Muscle of leg (tissue), 11 donors: ENCODE measurements around the gene FCGR3B. TPM values are rescaled to one million over a fixed set of nuclear protein-coding genes. Genes with fewer than 3 reads are reported as not detected.
"Not testable (repeated sequence)": the region's sequence is repeated elsewhere in the genome, so short reads cannot be mapped to it uniquely, and the experiment has no call there.

Source experiments
- DNase-seq: peaks from one replicate; pipeline ENCODE4 v3.0.0; 2013
- H3K27ac ChIP-seq: one replicate; pipeline ENCODE4 v1.5.1; 2013; ENCODE audit warnings: mild to moderate bottlenecking, low read length, control low read depth
- H3K27me3 ChIP-seq: one replicate; pipeline ENCODE4 v1.6.1; 2013; ENCODE audit warnings: low read length; ENCODE audit not compliant: control insufficient read depth, insufficient read depth
- H3K36me3 ChIP-seq: one replicate; pipeline ENCODE4 v1.6.1; 2013; ENCODE audit warnings: low read length; ENCODE audit not compliant: control insufficient read depth, insufficient read depth
- H3K4me1 ChIP-seq: one replicate; pipeline ENCODE4 v1.6.1; 2013; ENCODE audit warnings: low read length; ENCODE audit not compliant: control insufficient read depth, insufficient read depth
- H3K4me3 ChIP-seq: one replicate; pipeline ENCODE4 v1.5.1; 2013; ENCODE audit warnings: low read length, control low read depth
- H3K9me3 ChIP-seq: replicated peaks from 2 replicates; pipeline ENCODE4 v1.6.1; 2013; ENCODE audit warnings: low read depth, low read length; ENCODE audit not compliant: control insufficient read depth
- WGBS: methylation state at CpG from one replicate; pipeline ENCODE4 v1.1.5; 2013; ENCODE audit warnings: missing lambda C conversion rate; ENCODE audit not compliant: insufficient coverage; 5-methylcytosine and 5-hydroxymethylcytosine counted together
- polyA plus RNA-seq, 8 donors: library from polyadenylated mRNA; unstranded; fragments of 120-200 nt; gene quantifications; one replicate each; pipeline versions ENCODE4 v1.2.1 to v1.2.3, GENCODE V29; 2013; ENCODE audit warnings: inconsistent platforms in 1 of 8, low replicate concordance in 1 of 8; ENCODE audit not compliant: insufficient read length in 8 of 8, insufficient read depth in 1 of 8
- total RNA-seq: library from RNA; stranded (reverse); fragments of 120-200 nt; gene quantifications from one replicate; pipeline ENCODE4 v1.2.4, GENCODE V29; 2013

Gene FCGR3B
- total and polyA plus RNA-seq, 9 donors: 0.13 to 1.8 (median 0.43) TPM

DNA sequence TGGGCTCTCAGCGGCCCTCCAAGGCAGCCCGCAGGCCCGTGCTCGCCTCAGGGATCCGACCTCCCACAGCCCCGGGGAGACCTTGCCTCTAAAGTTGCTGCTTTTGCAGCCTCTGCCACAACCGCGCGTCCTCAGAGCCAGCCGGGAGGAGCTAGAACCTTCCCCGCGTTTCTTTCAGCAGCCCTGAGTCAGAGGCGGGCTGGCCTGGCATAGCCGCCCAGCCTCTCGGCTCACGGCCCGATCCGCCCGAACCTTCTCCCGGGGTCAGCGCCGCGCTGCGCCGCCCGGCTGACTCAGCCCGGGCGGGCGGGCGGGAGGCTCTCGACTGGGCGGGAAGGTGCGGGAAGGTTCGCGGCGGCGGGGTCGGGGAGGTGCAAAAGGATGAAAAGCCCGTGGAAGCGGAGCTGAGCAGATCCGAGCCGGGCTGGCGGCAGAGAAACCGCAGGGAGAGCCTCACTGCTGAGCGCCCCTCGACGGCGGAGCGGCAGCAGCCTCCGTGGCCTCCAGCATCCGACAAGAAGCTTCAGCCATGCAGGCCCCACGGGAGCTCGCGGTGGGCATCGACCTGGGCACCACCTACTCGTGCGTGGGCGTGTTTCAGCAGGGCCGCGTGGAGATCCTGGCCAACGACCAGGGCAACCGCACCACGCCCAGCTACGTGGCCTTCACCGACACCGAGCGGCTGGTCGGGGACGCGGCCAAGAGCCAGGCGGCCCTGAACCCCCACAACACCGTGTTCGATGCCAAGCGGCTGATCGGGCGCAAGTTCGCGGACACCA is 25.0 kb downstream of the FCGR3B start:
- 24% methylated on average over 24 of the region's 78 CpGs for WGBS

DNA sequence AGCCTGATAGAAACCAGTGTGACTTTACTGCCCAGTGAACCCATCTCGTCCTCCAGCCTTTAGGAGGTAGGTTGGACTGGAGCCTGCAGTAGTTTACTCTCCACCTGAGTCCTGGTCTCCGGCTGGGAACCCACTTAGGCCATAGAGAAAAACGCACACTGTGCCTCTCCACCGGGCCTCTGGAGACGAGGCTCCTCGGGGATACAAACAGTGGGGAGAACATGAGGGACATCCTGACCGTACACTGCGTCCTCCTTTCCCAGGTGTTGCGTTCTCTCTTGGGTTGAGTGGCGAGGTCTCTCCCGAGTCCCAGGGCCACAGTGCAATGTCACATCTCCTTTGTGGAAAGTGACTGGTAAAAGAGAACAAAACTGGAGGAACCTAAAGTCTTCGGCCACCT is 26.0 kb downstream of the FCGR3B start:
- DNase-seq, H3K36me3 ChIP-seq, H3K9me3 ChIP-seq, H3K4me1 ChIP-seq, H3K4me3 ChIP-seq, H3K27ac ChIP-seq: not testable (repeated sequence)
- 100% methylated on average over 6 of the region's 12 CpGs for WGBS
- peaks cover 17% of the 10 kb centered on the region for H3K27me3 ChIP-seq

More for the DNA sequence above, 25.0 kb downstream of the FCGR3B start:
- not testable (repeated sequence) for H3K4me3 ChIP-seq, H3K4me1 ChIP-seq, DNase-seq, H3K27ac ChIP-seq, H3K36me3 ChIP-seq, H3K9me3 ChIP-seq
- H3K27me3 ChIP-seq: peaks cover 17% of the 10 kb centered on the region

DNA sequence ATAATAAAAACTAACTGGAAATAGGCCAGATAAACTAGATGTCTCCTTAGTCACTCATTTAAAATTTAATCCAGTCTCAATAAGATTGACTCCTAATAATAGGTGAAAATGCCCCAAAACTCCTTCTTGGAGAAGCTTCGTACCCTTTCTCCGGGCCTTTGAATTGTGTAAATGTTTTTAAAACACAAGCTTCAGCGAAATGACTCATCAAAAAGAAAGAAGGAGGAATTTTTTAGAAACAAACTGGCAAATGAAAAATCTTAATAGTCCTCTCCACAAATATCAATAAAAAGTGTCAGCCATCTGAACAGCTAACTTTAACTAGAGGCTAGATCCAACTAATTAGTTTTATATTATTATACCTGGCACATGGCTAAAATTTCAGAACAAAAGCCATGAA is 33.9 kb downstream of the FCGR3B start:
- H3K36me3 ChIP-seq, H3K9me3 ChIP-seq, H3K27me3 ChIP-seq, H3K27ac ChIP-seq, DNase-seq, H3K4me1 ChIP-seq, H3K4me3 ChIP-seq: not testable (repeated sequence)
- WGBS: no CpG with 5 or more reads among the region's 3 CpGs

DNA sequence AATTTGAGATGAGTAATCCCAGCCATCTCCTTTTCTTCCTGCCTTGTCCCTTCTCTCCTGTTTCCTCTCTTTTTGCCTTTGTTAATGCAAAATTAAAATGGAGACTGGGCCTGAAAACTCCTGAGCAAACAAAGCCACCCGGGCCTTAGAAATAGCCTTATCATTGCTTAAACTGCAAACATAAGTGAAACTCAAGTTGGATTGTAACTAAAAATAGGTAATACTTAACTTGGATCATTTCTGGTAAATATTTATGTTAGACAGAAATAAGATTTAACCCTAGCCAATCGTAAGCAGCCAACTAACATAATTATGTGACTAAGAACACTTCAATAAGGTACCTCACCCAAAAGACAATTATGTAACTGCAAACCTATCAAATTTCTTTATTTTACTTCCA is 35.4 kb downstream of the FCGR3B start:
- not testable (repeated sequence) for H3K27ac ChIP-seq, H3K4me3 ChIP-seq, H3K9me3 ChIP-seq, H3K36me3 ChIP-seq, DNase-seq, H3K27me3 ChIP-seq, H3K4me1 ChIP-seq
- no CpG with 5 or more reads among the region's 2 CpGs for WGBS

DNA sequence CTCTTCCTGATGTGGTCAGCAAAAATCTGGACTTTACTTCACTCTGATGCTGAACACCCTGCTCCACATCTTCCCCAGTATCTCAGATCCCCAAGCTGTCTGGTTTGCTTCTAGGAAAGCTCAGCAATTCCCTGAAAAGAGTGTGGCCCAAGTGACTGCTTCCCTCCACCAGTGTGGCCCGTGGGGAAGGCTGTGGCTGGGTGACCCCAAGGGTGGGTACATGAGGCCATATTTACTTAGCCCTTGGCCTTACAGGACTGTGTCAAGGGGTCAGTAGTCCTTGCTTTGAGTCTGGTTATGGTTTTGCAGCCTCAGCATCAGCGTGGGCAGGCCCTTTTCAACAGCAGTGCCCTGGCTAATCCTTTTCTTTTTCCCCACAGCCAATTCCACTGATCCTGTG is 35.8 kb downstream of the FCGR3B start:
- H3K27me3 ChIP-seq, H3K4me1 ChIP-seq, DNase-seq, H3K9me3 ChIP-seq, H3K4me3 ChIP-seq, H3K27ac ChIP-seq, H3K36me3 ChIP-seq: not testable (repeated sequence)
- WGBS: no CpG with 5 or more reads among the region's 2 CpGs

DNA sequence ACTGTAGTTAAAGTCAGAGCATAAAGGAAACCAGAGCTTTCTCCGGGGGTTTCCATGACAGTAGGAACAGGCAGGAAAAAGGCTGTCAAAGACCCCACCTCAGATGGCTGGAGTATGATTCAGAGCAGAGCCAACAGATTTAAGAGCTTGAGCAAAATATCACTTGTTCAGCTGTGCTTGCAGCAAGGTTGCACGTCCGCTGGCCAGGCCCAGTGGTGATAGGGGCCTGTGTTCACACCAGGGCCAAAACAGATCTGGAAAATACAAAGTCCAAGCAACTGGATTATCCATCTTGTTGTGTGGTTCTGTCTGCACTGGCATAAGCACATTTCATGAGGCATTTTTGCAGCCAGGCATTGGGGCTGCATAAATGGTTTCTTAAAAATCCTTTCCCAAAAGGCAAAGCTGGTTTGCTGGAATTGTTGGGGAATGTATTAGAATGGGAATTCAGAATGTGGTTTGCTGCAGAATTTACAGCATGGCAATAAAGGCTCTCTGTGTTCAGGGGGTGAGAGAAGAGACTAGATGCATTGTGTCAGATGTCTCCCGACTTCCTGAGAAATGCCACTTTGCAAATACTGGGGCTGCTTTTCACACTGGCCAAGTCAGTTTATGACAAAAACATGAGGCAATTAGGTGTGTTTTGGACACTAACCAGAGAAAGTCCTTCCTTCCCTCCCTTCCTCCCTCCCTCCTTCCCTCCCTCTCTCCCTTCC is 36.5 kb downstream of the FCGR3B start:
- H3K27ac ChIP-seq, H3K4me3 ChIP-seq, DNase-seq, H3K36me3 ChIP-seq, H3K9me3 ChIP-seq, H3K4me1 ChIP-seq, H3K27me3 ChIP-seq: not testable (repeated sequence)
- 80% methylated on average over 2 of the region's 4 CpGs for WGBS

DNA sequence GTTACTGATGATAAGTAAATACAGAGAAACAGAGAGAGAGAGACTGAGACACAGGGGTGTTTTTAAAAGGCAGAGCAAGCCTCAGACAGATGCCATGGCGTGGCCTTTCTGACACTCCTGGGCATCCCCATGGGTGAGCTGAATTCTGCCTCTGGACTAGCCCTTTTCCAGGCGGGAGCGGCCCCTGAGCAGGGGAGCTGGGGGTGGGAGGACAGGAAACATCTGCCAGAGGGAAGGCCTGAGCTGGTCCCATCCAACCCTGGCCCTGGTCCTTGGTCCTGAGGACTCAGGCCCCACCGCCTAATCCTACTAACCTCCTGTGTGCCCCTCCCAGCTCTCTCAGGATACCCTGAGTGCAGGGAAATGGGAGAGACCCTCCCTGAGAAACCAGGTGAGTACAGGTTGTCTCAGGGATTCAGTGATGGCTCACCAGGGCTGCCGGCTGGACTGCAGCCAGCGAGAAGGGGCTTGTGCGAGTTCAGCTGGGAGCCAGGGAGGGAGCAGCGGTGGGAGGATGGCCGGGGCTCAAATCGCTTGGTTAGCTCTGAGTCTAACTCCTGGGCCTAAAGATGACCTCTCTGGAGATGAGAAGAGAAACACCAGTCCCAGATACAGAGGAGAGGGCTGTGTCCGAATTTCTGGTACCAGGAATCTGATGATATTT is 37.8 kb downstream of the FCGR3B start:
- not testable (repeated sequence) for DNase-seq, H3K4me1 ChIP-seq, H3K4me3 ChIP-seq, H3K36me3 ChIP-seq, H3K9me3 ChIP-seq, H3K27me3 ChIP-seq, H3K27ac ChIP-seq
- WGBS: 41% methylated on average over 7 of the region's 11 CpGs

DNA sequence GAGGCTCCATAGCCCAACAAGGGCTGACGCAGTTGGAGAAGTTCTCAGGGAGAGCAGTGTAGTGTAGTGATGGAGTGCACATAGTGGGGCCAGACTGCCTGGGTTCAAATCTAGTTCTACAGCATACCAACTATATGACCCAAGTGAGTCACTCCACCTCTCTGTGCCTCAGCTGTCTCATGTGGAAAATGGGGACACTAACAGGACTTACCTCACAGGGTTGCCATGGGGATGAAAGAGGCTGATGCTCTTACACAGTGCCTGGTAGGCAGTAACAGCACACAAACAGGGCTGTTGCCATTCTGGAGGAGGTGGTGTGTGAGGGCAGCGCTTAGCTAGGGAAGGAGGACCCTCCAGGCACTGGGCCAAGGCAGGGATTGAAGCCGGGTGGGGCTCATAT is 38.4 kb downstream of the FCGR3B start:
- not testable (repeated sequence) for H3K27ac ChIP-seq, H3K9me3 ChIP-seq, H3K4me1 ChIP-seq, H3K4me3 ChIP-seq, DNase-seq, H3K36me3 ChIP-seq, H3K27me3 ChIP-seq
- WGBS: no CpG with 5 or more reads among the region's 3 CpGs

DNA sequence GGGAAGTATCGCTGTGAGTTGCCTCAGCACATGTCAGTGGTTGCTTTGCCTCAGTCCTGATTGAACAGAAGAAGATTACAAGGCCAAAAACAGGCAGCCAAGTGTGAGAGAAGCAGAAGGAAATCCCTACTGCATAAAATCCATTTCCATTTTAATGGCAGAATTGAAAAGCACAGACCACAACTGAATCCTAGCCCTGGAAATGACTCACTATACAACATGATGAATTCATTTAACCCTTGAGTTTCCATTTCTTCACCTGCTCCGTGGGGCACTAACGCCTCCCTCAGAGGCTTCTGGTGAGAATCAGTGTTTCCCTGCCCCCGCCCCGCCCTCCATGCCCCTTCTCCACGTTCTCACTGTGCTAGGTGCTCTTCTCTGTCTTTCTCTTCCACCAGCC is 41.1 kb downstream of the FCGR3B start:
- H3K27me3 ChIP-seq, H3K9me3 ChIP-seq, DNase-seq, H3K27ac ChIP-seq, H3K4me1 ChIP-seq, H3K36me3 ChIP-seq, H3K4me3 ChIP-seq: not testable (repeated sequence)
- no CpG with 5 or more reads among the region's 6 CpGs for WGBS

DNA sequence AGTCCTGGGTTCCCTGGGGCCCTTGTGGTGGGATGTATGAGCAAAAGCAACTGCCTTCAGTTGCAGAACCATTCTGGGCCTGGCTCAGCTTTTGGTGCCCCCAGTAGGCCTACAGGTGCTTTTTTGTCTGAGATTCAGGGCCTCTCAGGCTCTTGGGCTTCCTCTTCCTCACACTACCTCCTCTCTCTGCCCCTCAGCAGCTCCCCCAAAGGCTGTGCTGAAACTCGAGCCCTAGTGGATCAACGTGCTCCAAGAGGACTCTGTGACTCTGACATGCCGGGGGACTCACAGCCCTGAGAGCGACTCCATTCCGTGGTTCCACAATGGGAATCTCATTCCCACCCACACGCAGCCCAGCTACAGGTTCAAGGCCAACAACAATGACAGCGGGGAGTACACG is 41.6 kb downstream of the FCGR3B start:
- DNase-seq, H3K9me3 ChIP-seq, H3K27ac ChIP-seq, H3K4me3 ChIP-seq, H3K4me1 ChIP-seq, H3K27me3 ChIP-seq, H3K36me3 ChIP-seq: not testable (repeated sequence)
- WGBS: 29% methylated on average over 2 of the region's 8 CpGs
